ENCODE data around the gene RBCK1.

DNA sequence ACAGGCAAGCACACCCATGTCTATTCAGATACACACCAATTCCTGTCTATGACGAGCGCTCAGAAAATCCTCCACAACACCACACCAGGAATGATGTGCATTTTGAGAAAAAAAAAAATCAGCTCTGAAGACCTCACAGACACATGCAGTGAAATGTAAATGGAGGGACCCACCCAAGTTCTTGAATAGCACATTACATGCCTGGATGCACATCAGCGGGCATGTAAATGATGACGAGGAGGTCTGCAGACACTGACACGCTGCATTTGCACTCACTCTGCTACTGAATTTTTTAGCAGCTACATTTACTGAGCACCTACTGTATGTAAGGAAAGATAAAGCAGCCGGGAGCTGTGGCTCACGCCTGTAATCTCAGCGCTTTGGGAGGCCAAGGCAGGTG, 46.5 kb upstream of the RBCK1 start:
- TF ChIP-seq NR2C1 (IDR thresholded peaks at IDR 0.05) (no peak), TAF1 (IDR thresholded peaks at IDR 0.05; ENCODE audit: borderline replicate concordance, low read depth, low read length) (no peak), EZH2 (IDR thresholded peaks at IDR 0.05; ENCODE audit: borderline replicate concordance, control insufficient read depth, low read depth, low read length) (no peak), BMI1 (IDR thresholded peaks at IDR 0.05; ENCODE audit: borderline replicate concordance) (no peak), ZNF207 (IDR thresholded peaks at IDR 0.05; ENCODE audit: borderline replicate concordance) (no peak), POLR2AphosphoS5 (IDR thresholded peaks at IDR 0.05; ENCODE audit: low read length) (no peak), POLR2A (IDR thresholded peaks at IDR 0.05; ENCODE audit: low read depth, low read length) (no peak), NFYA (IDR thresholded peaks at IDR 0.05; ENCODE audit: borderline replicate concordance, low read depth, low read length) (no peak)
- TF ChIP-seq, protein P1, sequence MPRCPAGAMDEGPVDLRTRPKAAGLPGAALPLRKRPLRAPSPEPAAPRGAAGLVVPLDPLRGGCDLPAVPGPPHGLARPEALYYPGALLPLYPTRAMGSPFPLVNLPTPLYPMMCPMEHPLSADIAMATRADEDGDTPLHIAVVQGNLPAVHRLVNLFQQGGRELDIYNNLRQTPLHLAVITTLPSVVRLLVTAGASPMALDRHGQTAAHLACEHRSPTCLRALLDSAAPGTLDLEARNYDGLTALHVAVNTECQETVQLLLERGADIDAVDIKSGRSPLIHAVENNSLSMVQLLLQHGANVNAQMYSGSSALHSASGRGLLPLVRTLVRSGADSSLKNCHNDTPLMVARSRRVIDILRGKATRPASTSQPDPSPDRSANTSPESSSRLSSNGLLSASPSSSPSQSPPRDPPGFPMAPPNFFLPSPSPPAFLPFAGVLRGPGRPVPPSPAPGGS (IDR thresholded peaks at IDR 0.05; ENCODE audit: borderline replicate concordance, insufficient read depth, low read depth, low read length, poor library complexity, severe bottlenecking): no peak
- TF ChIP-seq, protein P2, sequence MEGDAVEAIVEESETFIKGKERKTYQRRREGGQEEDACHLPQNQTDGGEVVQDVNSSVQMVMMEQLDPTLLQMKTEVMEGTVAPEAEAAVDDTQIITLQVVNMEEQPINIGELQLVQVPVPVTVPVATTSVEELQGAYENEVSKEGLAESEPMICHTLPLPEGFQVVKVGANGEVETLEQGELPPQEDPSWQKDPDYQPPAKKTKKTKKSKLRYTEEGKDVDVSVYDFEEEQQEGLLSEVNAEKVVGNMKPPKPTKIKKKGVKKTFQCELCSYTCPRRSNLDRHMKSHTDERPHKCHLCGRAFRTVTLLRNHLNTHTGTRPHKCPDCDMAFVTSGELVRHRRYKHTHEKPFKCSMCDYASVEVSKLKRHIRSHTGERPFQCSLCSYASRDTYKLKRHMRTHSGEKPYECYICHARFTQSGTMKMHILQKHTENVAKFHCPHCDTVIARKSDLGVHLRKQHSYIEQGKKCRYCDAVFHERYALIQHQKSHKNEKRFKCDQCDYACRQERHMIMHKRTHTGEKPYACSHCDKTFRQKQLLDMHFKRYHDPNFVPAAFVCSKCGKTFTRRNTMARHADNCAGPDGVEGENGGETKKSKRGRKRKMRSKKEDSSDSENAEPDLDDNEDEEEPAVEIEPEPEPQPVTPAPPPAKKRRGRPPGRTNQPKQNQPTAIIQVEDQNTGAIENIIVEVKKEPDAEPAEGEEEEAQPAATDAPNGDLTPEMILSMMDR (IDR thresholded peaks at IDR 0.05 in 2 of 3, conservative IDR thresholded peaks at IDR 0.05 in 1 of 3; ENCODE audit: control insufficient read depth in 2 of 3, extremely low read depth in 1 of 3, insufficient read depth in 1 of 3, low read depth in 3 of 3, low read length in 3 of 3): no peak
- TF ChIP-seq, protein P3, sequence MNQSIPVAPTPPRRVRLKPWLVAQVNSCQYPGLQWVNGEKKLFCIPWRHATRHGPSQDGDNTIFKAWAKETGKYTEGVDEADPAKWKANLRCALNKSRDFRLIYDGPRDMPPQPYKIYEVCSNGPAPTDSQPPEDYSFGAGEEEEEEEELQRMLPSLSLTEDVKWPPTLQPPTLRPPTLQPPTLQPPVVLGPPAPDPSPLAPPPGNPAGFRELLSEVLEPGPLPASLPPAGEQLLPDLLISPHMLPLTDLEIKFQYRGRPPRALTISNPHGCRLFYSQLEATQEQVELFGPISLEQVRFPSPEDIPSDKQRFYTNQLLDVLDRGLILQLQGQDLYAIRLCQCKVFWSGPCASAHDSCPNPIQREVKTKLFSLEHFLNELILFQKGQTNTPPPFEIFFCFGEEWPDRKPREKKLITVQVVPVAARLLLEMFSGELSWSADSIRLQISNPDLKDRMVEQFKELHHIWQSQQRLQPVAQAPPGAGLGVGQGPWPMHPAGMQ (IDR thresholded peaks at IDR 0.05; ENCODE audit: borderline replicate concordance): no peak

Data from GM12878 (cell line).